Measurements from ENCODE around the gene MCL1.

The MCL1 gene

DNA sequence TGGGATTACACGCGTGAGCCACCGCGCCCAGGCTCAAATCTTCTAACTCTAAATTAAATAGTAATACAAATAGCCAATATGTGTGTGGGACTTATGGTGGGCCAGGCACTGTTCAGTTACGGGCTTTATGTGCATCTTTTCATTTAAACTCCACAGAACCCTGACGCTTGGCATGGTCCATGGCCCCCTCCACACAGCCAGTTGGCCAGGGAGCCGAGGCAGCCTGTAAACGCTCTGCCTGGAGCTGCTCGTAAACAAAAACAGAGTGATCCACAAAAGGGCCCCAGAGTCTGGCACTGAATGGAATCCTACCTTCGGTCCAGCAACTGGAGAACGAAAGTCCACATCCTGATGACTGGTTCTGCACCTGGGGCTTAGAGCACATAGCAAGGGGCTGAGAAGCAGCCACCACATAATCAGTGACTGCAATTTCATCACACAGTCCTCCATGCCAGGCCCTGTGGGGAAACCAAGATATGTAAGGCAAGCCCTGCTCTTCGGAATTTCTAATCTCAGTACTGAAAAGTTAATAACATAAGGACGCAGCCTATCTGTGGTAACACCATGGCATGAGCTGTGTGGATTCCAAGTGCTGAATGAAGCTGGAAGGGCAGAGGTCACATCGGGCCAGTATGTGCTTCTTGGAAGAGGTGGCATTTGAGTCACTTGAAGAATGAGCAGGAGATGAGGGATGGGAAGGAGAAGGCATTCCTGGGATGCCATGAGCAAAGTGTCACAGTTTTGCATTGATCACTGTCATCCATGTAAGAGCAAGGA is 43.7 kb downstream of the MCL1 start:
- TF ChIP-seq, protein P1, sequence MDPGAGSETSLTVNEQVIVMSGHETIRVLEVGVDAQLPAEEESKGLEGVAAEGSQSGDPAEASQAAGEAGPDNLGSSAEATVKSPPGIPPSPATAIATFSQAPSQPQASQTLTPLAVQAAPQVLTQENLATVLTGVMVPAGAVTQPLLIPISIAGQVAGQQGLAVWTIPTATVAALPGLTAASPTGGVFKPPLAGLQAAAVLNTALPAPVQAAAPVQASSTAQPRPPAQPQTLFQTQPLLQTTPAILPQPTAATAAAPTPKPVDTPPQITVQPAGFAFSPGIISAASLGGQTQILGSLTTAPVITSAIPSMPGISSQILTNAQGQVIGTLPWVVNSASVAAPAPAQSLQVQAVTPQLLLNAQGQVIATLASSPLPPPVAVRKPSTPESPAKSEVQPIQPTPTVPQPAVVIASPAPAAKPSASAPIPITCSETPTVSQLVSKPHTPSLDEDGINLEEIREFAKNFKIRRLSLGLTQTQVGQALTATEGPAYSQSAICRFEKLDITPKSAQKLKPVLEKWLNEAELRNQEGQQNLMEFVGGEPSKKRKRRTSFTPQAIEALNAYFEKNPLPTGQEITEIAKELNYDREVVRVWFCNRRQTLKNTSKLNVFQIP (CRISPR knock-in tag; IDR thresholded peaks at IDR 0.05; ENCODE audit: borderline replicate concordance, low read depth): no peak
- no peak for TF ChIP-seq ARNTL (CRISPR knock-in tag; IDR thresholded peaks at IDR 0.05; ENCODE audit: borderline replicate concordance, low read depth)
- TF ChIP-seq ZNF565 (CRISPR knock-in tag; conservative IDR thresholded peaks at IDR 0.05; ENCODE audit: low read depth): no peak
- TF ChIP-seq OSR1 (CRISPR knock-in tag; IDR thresholded peaks at IDR 0.05): no peak
- no peak for TF ChIP-seq ISL1 (CRISPR knock-in tag; IDR thresholded peaks at IDR 0.05)
- no peak for TF ChIP-seq SNAI2 (CRISPR knock-in tag; IDR thresholded peaks at IDR 0.05)
- TF ChIP-seq, protein P2, sequence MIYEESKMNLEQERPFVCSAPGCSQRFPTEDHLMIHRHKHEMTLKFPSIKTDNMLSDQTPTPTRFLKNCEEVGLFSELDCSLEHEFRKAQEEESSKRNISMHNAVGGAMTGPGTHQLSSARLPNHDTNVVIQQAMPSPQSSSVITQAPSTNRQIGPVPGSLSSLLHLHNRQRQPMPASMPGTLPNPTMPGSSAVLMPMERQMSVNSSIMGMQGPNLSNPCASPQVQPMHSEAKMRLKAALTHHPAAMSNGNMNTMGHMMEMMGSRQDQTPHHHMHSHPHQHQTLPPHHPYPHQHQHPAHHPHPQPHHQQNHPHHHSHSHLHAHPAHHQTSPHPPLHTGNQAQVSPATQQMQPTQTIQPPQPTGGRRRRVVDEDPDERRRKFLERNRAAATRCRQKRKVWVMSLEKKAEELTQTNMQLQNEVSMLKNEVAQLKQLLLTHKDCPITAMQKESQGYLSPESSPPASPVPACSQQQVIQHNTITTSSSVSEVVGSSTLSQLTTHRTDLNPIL (CRISPR knock-in tag; IDR thresholded peaks at IDR 0.05; ENCODE audit: low read depth): no peak
- TF ChIP-seq ZNF70 (CRISPR knock-in tag; IDR thresholded peaks at IDR 0.05): no peak
- TF ChIP-seq TCF4 (CRISPR knock-in tag; IDR thresholded peaks at IDR 0.05; ENCODE audit: borderline replicate concordance): no peak
- no peak for TF ChIP-seq TOX (CRISPR knock-in tag; IDR thresholded peaks at IDR 0.05; ENCODE audit: borderline replicate concordance)
- no peak for TF ChIP-seq PPARA (CRISPR knock-in tag; IDR thresholded peaks at IDR 0.05; ENCODE audit: borderline replicate concordance)
- ATAC-seq: no peak

DNA sequence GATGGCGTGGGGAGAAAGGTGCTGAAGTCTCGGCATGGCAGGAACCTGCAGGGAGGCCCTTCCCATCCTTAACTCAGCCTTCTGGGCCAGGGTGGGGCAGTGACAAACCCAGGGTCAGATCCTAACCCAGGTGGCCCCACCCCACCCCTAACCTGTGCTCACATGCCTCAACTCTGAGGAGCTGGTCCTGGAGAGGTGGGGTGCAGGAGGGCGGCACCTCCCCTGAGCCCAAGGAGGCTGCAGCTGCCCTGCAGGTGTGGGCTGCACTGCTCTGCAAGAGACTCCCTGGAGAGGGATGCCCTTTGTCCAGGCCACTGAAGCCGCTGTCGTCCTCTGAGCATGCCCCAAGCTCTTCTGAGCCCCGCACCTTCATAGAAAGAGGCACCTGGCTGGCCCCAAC is 45.4 kb downstream of the MCL1 start:
- ATAC-seq: no peak
- no peak for TF ChIP-seq ESRRG (CRISPR knock-in tag; IDR thresholded peaks at IDR 0.05)
- no peak for TF ChIP-seq ZNF70 (CRISPR knock-in tag; IDR thresholded peaks at IDR 0.05)
- no peak for TF ChIP-seq TOX (CRISPR knock-in tag; IDR thresholded peaks at IDR 0.05; ENCODE audit: borderline replicate concordance)
- TF ChIP-seq, protein P2 (CRISPR knock-in tag; IDR thresholded peaks at IDR 0.05; ENCODE audit: low read depth): no peak
- no peak for TF ChIP-seq ZFP3 (CRISPR knock-in tag; IDR thresholded peaks at IDR 0.05)
- no peak for TF ChIP-seq BACH2 (CRISPR knock-in tag; IDR thresholded peaks at IDR 0.05; ENCODE audit: borderline replicate concordance)
- TF ChIP-seq OSR1 (CRISPR knock-in tag; IDR thresholded peaks at IDR 0.05): no peak
- TF ChIP-seq ZNF565 (CRISPR knock-in tag; conservative IDR thresholded peaks at IDR 0.05; ENCODE audit: low read depth): no peak
- TF ChIP-seq ISL1 (CRISPR knock-in tag; IDR thresholded peaks at IDR 0.05): no peak

DNA sequence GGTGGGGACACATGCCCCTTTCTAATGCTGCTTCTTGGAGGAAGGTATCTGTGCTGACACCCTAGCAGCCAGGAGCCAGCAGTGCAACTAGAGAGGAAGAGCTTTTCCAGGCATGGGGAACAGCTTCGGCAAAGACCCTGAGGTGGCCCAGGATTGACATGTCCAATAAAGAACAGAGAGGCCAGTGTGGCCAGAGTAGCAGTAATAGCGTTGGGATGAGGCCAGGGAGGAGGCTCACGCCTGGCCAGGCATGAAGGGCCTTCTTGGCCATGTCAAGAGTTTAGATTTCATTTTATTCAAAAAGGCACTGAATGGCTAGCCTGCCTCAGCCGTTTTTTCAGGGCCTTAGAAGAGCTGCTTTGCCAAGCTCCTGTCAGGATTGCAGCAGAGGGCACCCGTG is 46.5 kb downstream of the MCL1 start:
- TF ChIP-seq GLIS3 (CRISPR knock-in tag; IDR thresholded peaks at IDR 0.05): no peak
- TF ChIP-seq SNAI2 (CRISPR knock-in tag; IDR thresholded peaks at IDR 0.05): no peak
- no peak for TF ChIP-seq ISL1 (CRISPR knock-in tag; IDR thresholded peaks at IDR 0.05)
- TF ChIP-seq RARB (CRISPR knock-in tag; IDR thresholded peaks at IDR 0.05): no peak
- TF ChIP-seq TOX (CRISPR knock-in tag; IDR thresholded peaks at IDR 0.05; ENCODE audit: borderline replicate concordance): no peak
- no peak for TF ChIP-seq ZC3H10 (CRISPR knock-in tag; IDR thresholded peaks at IDR 0.05)
- TF ChIP-seq, protein P3, sequence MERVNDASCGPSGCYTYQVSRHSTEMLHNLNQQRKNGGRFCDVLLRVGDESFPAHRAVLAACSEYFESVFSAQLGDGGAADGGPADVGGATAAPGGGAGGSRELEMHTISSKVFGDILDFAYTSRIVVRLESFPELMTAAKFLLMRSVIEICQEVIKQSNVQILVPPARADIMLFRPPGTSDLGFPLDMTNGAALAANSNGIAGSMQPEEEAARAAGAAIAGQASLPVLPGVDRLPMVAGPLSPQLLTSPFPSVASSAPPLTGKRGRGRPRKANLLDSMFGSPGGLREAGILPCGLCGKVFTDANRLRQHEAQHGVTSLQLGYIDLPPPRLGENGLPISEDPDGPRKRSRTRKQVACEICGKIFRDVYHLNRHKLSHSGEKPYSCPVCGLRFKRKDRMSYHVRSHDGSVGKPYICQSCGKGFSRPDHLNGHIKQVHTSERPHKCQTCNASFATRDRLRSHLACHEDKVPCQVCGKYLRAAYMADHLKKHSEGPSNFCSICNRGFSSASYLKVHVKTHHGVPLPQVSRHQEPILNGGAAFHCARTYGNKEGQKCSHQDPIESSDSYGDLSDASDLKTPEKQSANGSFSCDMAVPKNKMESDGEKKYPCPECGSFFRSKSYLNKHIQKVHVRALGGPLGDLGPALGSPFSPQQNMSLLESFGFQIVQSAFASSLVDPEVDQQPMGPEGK (CRISPR knock-in tag; IDR thresholded peaks at IDR 0.05; ENCODE audit: borderline replicate concordance): no peak
- no peak for TF ChIP-seq CSDC2 (CRISPR knock-in tag; IDR thresholded peaks at IDR 0.05)
- no peak for TF ChIP-seq ZNF70 (CRISPR knock-in tag; IDR thresholded peaks at IDR 0.05)
- TF ChIP-seq OSR1 (CRISPR knock-in tag; IDR thresholded peaks at IDR 0.05): no peak
- TF ChIP-seq, protein P4, sequence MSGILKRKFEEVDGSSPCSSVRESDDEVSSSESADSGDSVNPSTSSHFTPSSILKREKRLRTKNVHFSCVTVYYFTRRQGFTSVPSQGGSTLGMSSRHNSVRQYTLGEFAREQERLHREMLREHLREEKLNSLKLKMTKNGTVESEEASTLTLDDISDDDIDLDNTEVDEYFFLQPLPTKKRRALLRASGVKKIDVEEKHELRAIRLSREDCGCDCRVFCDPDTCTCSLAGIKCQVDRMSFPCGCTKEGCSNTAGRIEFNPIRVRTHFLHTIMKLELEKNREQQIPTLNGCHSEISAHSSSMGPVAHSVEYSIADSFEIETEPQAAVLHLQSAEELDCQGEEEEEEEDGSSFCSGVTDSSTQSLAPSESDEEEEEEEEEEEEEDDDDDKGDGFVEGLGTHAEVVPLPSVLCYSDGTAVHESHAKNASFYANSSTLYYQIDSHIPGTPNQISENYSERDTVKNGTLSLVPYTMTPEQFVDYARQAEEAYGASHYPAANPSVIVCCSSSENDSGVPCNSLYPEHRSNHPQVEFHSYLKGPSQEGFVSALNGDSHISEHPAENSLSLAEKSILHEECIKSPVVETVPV (CRISPR knock-in tag; IDR thresholded peaks at IDR 0.05): no peak
- no peak for TF ChIP-seq ZNF565 (CRISPR knock-in tag; conservative IDR thresholded peaks at IDR 0.05; ENCODE audit: low read depth)
- TF ChIP-seq BACH2 (CRISPR knock-in tag; IDR thresholded peaks at IDR 0.05; ENCODE audit: borderline replicate concordance): no peak
- TF ChIP-seq ARNTL (CRISPR knock-in tag; IDR thresholded peaks at IDR 0.05; ENCODE audit: borderline replicate concordance, low read depth): no peak
- TF ChIP-seq ZNF8 (CRISPR knock-in tag; IDR thresholded peaks at IDR 0.05): no peak
- TF ChIP-seq TCF4 (CRISPR knock-in tag; IDR thresholded peaks at IDR 0.05; ENCODE audit: borderline replicate concordance): no peak
- TF ChIP-seq, protein P2 (CRISPR knock-in tag; IDR thresholded peaks at IDR 0.05; ENCODE audit: low read depth): no peak
- no peak for TF ChIP-seq ZFP30 (CRISPR knock-in tag; IDR thresholded peaks at IDR 0.05)
- TF ChIP-seq, protein P5, sequence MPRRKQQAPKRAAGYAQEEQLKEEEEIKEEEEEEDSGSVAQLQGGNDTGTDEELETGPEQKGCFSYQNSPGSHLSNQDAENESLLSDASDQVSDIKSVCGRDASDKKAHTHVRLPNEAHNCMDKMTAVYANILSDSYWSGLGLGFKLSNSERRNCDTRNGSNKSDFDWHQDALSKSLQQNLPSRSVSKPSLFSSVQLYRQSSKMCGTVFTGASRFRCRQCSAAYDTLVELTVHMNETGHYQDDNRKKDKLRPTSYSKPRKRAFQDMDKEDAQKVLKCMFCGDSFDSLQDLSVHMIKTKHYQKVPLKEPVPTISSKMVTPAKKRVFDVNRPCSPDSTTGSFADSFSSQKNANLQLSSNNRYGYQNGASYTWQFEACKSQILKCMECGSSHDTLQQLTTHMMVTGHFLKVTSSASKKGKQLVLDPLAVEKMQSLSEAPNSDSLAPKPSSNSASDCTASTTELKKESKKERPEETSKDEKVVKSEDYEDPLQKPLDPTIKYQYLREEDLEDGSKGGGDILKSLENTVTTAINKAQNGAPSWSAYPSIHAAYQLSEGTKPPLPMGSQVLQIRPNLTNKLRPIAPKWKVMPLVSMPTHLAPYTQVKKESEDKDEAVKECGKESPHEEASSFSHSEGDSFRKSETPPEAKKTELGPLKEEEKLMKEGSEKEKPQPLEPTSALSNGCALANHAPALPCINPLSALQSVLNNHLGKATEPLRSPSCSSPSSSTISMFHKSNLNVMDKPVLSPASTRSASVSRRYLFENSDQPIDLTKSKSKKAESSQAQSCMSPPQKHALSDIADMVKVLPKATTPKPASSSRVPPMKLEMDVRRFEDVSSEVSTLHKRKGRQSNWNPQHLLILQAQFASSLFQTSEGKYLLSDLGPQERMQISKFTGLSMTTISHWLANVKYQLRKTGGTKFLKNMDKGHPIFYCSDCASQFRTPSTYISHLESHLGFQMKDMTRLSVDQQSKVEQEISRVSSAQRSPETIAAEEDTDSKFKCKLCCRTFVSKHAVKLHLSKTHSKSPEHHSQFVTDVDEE (CRISPR knock-in tag; IDR thresholded peaks at IDR 0.05): no peak
- ATAC-seq: peak; percentile 11
